SK-N-SH treated with all-trans-retinoic acid at 6 μM for 48 hours (cell line): ENCODE measurements around the gene FGF21.

Source experiments
- ATAC-seq: fragments of 200-7000 bp; cut with Tn5 transposase; 3 replicates; pipeline ENCODE4 v1.9.1; 2020; ENCODE audit warnings: mild to moderate bottlenecking, moderate library complexity
- ARNTL ChIP-seq: fragments of 450-650 bp; formaldehyde crosslinking; IDR thresholded peaks from 2 replicates; pipeline ENCODE4 v1.5.0; 2020; ENCODE audit warnings: low read depth, mild to moderate bottlenecking, moderate library complexity, borderline replicate concordance
- BACH2 ChIP-seq: fragments of 250-450 bp; sonication (Bioruptor Pico); IDR thresholded peaks from 2 replicates; pipeline ENCODE4 v1.9.0; 2021; ENCODE audit warnings: mild to moderate bottlenecking, borderline replicate concordance
- CREB5 ChIP-seq: fragments of 250-450 bp; sonication (Bioruptor Pico); IDR thresholded peaks from 2 replicates; pipeline ENCODE4 v1.5.1; 2020; ENCODE audit warnings: low read depth, mild to moderate bottlenecking, moderate library complexity
- CSDC2 ChIP-seq: fragments of 250-450 bp; sonication (Bioruptor Pico); IDR thresholded peaks from 2 replicates; pipeline ENCODE4 v1.5.0; 2020; ENCODE audit warnings: mild to moderate bottlenecking, moderate library complexity
- CSRNP3 ChIP-seq: fragments of 250-450 bp; sonication (Bioruptor Pico); IDR thresholded peaks from 2 replicates; pipeline ENCODE4 v1.5.1; 2021; ENCODE audit warnings: mild to moderate bottlenecking, moderate library complexity
- ESRRG ChIP-seq: fragments of 250-450 bp; sonication (Bioruptor Pico); IDR thresholded peaks from 2 replicates; pipeline ENCODE4 v1.6.1; 2021; ENCODE audit warnings: mild to moderate bottlenecking
- GLIS3 ChIP-seq: fragments of 250-450 bp; sonication (Bioruptor Pico); IDR thresholded peaks from 2 replicates; pipeline ENCODE4 v1.5.0; 2020; ENCODE audit warnings: mild to moderate bottlenecking, moderate library complexity
- POU6F1 ChIP-seq: fragments of 250-450 bp; sonication (Bioruptor Pico); IDR thresholded peaks from 2 replicates; pipeline ENCODE4 v1.8.0; 2021; ENCODE audit warnings: low read depth, mild to moderate bottlenecking, moderate library complexity, borderline replicate concordance
- PPARA ChIP-seq: fragments of 250-450 bp; sonication (Bioruptor Pico); IDR thresholded peaks from 2 replicates; pipeline ENCODE4 v1.5.0; 2020; ENCODE audit warnings: mild to moderate bottlenecking, borderline replicate concordance
- RARB ChIP-seq: fragments of 250-450 bp; sonication (Bioruptor Pico); IDR thresholded peaks from 2 replicates; pipeline ENCODE4 v1.8.0; 2021; ENCODE audit warnings: mild to moderate bottlenecking, moderate library complexity
- SNAI2 ChIP-seq: fragments of 250-450 bp; sonication (Bioruptor Pico); IDR thresholded peaks from 2 replicates; pipeline ENCODE4 v1.5.0; 2020; ENCODE audit warnings: mild to moderate bottlenecking, moderate library complexity
- TOX ChIP-seq: fragments of 250-450 bp; sonication (Bioruptor Pico); IDR thresholded peaks from 2 replicates; pipeline ENCODE4 v1.8.0; 2021; ENCODE audit warnings: mild to moderate bottlenecking, moderate library complexity, borderline replicate concordance
- TSHZ2 ChIP-seq: fragments of 250-450 bp; sonication (Bioruptor Pico); IDR thresholded peaks from 2 replicates; pipeline ENCODE4 v1.5.0; 2020; ENCODE audit warnings: mild to moderate bottlenecking, moderate library complexity
- ZC3H10 ChIP-seq: fragments of 250-450 bp; sonication (Bioruptor Pico); IDR thresholded peaks from 2 replicates; pipeline ENCODE4 v1.5.1; 2021; ENCODE audit warnings: mild to moderate bottlenecking, moderate library complexity
- ZFP3 ChIP-seq: fragments of 250-450 bp; sonication (Bioruptor Pico); IDR thresholded peaks from 2 replicates; pipeline ENCODE4 v1.5.0; 2020; ENCODE audit warnings: mild to moderate bottlenecking, moderate library complexity
- ZFP30 ChIP-seq: fragments of 450-650 bp; formaldehyde crosslinking; IDR thresholded peaks from 2 replicates; pipeline ENCODE4 v1.5.0; 2022; ENCODE audit warnings: mild to moderate bottlenecking, moderate library complexity
- ZNF565 ChIP-seq: fragments of 450-650 bp; formaldehyde crosslinking; conservative IDR thresholded peaks from 2 replicates; pipeline ENCODE4 v1.5.0; 2020; ENCODE audit warnings: low read depth, mild to moderate bottlenecking, moderate library complexity
- ZNF70 ChIP-seq: fragments of 450-650 bp; formaldehyde crosslinking; IDR thresholded peaks from 2 replicates; pipeline ENCODE4 v1.5.0; 2020; ENCODE audit warnings: mild to moderate bottlenecking, moderate library complexity
- ZNF8 ChIP-seq: fragments of 450-650 bp; formaldehyde crosslinking; IDR thresholded peaks from 2 replicates; pipeline ENCODE4 v1.5.0; 2020; ENCODE audit warnings: mild to moderate bottlenecking, moderate library complexity

Gene FGF21

GRCh38 chr19:48755084-48755641, at the start of gene FGF21:
FGF21 (plus strand) TSS chr19:48755524; CDS start chr19:48756237, 713 bp downstream.
- no peak for TF ChIP-seq RARB
- TF ChIP-seq, all 23 proteins: peak for 0
- no peak for ATAC-seq

GRCh38 chr19:48708471-48708870, 46.9 kb upstream of the FGF21 start:
- no peak for ATAC-seq
- TF ChIP-seq ZNF8 (CRISPR knock-in tag): no peak
- no peak for TF ChIP-seq SNAI2 (CRISPR knock-in tag)
- no peak for TF ChIP-seq BACH2 (CRISPR knock-in tag)
- TF ChIP-seq ARNTL (CRISPR knock-in tag): no peak
- no peak for TF ChIP-seq TOX (CRISPR knock-in tag)
- TF ChIP-seq CREB5 (CRISPR knock-in tag): no peak
- no peak for TF ChIP-seq POU6F1 (CRISPR knock-in tag)
- no peak for TF ChIP-seq ZNF565 (CRISPR knock-in tag)
- TF ChIP-seq ZFP30: no peak
- no peak for TF ChIP-seq TSHZ2 (CRISPR knock-in tag)
- no peak for TF ChIP-seq GLIS3 (CRISPR knock-in tag)
- no peak for TF ChIP-seq ZFP3 (CRISPR knock-in tag)
- TF ChIP-seq ZC3H10 (CRISPR knock-in tag): no peak
- no peak for TF ChIP-seq PPARA (CRISPR knock-in tag)
- no peak for TF ChIP-seq RARB
- TF ChIP-seq ZNF70 (CRISPR knock-in tag): no peak
- no peak for TF ChIP-seq ESRRG (CRISPR knock-in tag)
- no peak for TF ChIP-seq CSDC2 (CRISPR knock-in tag)
- TF ChIP-seq, all 23 proteins: peak for 0

GRCh38 chr19:48711106-48711662, 44.1 kb upstream of the FGF21 start:
- TF ChIP-seq ZFP30: no peak
- no peak for TF ChIP-seq RARB
- TF ChIP-seq CSRNP3 (CRISPR knock-in tag): no peak
- TF ChIP-seq ZNF565 (CRISPR knock-in tag): no peak
- TF ChIP-seq CREB5 (CRISPR knock-in tag): no peak
- ATAC-seq: no peak
